ENCODE data around the gene SLC4A4. TPM values are rescaled to one million over a fixed set of nuclear protein-coding genes. Genes with fewer than 3 reads are reported as not detected.

SLC4A4 gene
- total RNA-seq, 2 donors from 2014 or later: 1.8 TPM

GRCh38 chr4:71430609-71431008 lies 91.8 kb downstream of the SLC4A4 start:
- Histone ChIP-seq H3K4me1 (ENCODE audit: control insufficient read depth in 1 of 2, low read depth in 2 of 2) (no peaks in the 10 kb centered on the region), H3K4me3 (no peak overlapping the region), H3K27me3 (replicated peaks; ENCODE audit: insufficient read depth) (no peaks in the 10 kb centered on the region), H3K36me3 (no peaks in the 10 kb centered on the region), H3K27ac (no peak overlapping the region), H3K9me3 (no peaks in the 10 kb centered on the region)
- TF ChIP-seq CTCF (IDR thresholded peaks at IDR 0.05): no peak
- DNase-seq (ENCODE audit: low spot score) (no peak), ATAC-seq (ENCODE audit: insufficient number of reproducible peaks, low FRiP score, low read depth) (no peak)

DNA sequence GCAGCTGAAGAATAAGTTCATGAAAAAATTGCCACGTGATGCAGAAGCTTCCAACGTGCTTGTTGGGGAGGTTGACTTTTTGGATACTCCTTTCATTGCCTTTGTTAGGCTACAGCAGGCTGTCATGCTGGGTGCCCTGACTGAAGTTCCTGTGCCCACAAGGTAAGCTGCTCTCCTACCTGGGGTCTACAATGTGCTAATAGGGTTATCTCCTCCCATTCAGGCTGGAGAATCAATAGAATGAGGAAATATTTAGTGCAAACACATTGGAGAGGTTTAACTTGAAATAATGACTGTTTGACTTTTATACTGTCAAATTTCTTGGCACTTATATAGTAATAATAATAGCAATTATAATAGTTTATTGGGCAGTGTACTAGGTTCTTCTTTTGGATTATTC lies 101.8 kb downstream of the SLC4A4 start:
- H3K4me3 ChIP-seq: no peak overlapping the region
- H3K4me1 ChIP-seq (ENCODE audit: control insufficient read depth in 1 of 2, low read depth in 2 of 2): no peaks in the 10 kb centered on the region
- no peaks in the 10 kb centered on the region for H3K27me3 ChIP-seq (replicated peaks; ENCODE audit: insufficient read depth)
- H3K27ac ChIP-seq: no peak overlapping the region
- no peaks in the 10 kb centered on the region for H3K36me3 ChIP-seq
- ATAC-seq (ENCODE audit: insufficient number of reproducible peaks, low FRiP score, low read depth) (no peak), DNase-seq (ENCODE audit: low spot score) (no peak)
- TF ChIP-seq CTCF (IDR thresholded peaks at IDR 0.05): no peak
- H3K9me3 ChIP-seq: no peaks in the 10 kb centered on the region

DNA sequence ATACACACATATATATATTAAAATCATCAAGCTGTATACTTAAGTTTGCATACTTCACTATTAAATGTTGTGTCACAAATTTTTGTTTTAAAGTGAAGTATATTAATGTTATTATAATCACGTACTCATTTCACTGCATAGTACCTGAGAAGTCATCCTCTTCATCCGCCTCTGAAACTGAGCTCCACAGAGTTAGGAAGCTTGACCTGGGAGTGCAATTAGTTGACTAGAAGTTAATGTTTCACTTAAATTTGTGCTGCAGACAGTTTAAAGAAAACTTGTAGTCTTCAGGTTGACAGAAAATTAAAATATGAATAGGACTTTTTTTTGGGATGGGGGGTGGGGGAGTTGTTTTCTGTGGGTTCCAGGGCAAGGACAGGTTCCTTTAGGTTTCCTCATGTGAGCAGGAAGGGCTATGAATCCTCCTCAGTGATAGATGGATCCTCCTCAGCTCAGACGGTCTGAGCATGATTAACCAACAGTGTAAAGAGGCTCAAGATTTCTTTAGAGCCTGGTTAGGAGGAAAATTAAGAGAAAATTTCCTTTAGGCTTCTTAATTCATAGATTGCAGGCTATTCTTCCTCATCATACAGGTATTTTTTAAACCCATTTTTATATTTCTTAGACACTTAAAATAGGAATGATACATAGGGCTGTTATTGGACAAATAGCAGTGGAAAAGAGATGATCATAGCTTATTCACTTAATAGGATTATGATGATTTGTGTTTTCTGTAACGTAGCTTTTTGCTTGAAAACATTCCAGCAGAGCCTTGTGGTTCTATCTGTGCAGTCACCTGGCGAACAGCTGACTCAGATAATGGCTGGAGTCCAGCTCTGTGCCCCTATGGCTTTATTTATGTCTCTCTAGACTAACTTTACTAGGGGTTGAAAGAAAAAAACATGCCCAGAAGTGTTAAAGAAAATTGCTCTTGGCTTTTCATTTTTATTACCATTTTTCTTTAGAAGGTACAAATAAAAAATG lies 102.7 kb downstream of the SLC4A4 start:
- no peak for TF ChIP-seq CTCF (IDR thresholded peaks at IDR 0.05)
- Histone ChIP-seq H3K36me3 (no peaks in the 10 kb centered on the region), H3K27ac (no peak overlapping the region), H3K9me3 (no peaks in the 10 kb centered on the region), H3K27me3 (replicated peaks; ENCODE audit: insufficient read depth) (no peaks in the 10 kb centered on the region), H3K4me3 (no peak overlapping the region), H3K4me1 (ENCODE audit: control insufficient read depth in 1 of 2, low read depth in 2 of 2) (no peaks in the 10 kb centered on the region)
- ATAC-seq (ENCODE audit: insufficient number of reproducible peaks, low FRiP score, low read depth) (no peak), DNase-seq (ENCODE audit: low spot score) (no peak)

DNA sequence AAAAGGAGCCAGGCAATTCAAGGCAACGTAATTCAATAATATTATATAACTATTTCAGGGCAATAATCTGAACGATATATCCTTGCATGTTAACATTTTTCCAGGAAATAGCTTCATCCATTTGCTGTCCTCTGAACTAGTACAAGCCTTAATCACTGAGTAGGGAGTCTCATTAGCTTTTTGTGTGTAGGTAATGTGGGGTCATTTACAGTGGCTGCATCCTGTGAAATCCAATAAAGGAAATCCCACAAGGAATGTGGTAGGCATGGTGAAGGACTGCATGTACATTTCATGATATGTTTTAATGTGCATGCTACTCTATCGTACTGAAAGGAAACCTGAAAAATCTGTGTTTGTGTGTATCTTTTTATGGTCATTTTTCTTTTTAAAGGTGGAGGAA lies 103.5 kb downstream of the SLC4A4 start:
- no peak for ATAC-seq (ENCODE audit: insufficient number of reproducible peaks, low FRiP score, low read depth)
- no peak overlapping the region for H3K27ac ChIP-seq
- TF ChIP-seq CTCF (IDR thresholded peaks at IDR 0.05): no peak
- no peaks in the 10 kb centered on the region for H3K9me3 ChIP-seq
- no peaks in the 10 kb centered on the region for H3K27me3 ChIP-seq (replicated peaks; ENCODE audit: insufficient read depth)
- no peak for DNase-seq (ENCODE audit: low spot score)
- no peaks in the 10 kb centered on the region for H3K36me3 ChIP-seq
- H3K4me1 ChIP-seq (ENCODE audit: control insufficient read depth in 1 of 2, low read depth in 2 of 2): no peaks in the 10 kb centered on the region
- H3K4me3 ChIP-seq: no peak overlapping the region

DNA sequence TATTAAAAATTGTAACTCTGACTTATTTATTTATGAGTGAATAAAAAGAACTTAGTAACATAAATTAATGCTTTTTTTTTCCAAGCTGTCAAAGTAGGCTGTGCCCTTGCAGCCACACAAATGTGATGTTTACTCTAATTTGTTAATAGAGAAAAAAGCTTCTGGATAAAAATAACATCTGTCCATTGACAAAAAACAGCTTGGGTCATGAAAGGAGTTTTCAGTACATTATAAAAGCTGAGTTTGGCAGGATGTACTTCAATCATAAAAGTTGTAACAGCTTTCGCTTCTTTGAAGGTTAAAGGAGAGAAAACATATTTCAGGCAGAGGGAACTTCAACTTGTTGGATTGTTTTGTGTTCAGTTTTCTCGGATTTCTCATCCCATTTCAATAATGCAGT lies 105.6 kb downstream of the SLC4A4 start:
- Histone ChIP-seq H3K27me3 (replicated peaks; ENCODE audit: insufficient read depth) (no peaks in the 10 kb centered on the region), H3K27ac (no peak overlapping the region), H3K9me3 (no peaks in the 10 kb centered on the region), H3K4me3 (no peak overlapping the region), H3K36me3 (no peaks in the 10 kb centered on the region), H3K4me1 (ENCODE audit: control insufficient read depth in 1 of 2, low read depth in 2 of 2) (no peaks in the 10 kb centered on the region)
- no peak for TF ChIP-seq CTCF (IDR thresholded peaks at IDR 0.05)
- DNase-seq (ENCODE audit: low spot score): no peak
- no peak for ATAC-seq (ENCODE audit: insufficient number of reproducible peaks, low FRiP score, low read depth)
